Calu3 (cell line): ENCODE data around the gene NR1I3. TPM values are rescaled to one million over a fixed set of nuclear protein-coding genes. Genes with fewer than 3 reads are reported as not detected.

Source experiments
- BruUV-seq: library from RNA; stranded (reverse); fragments of 400-500 nt; replicated peaks from 2 replicates; lab custom pipeline; 2021; lab: Mats Ljungman, UMichigan
- CTCF ChIA-PET: fragments of 300-600 bp; sonication (Branson Sonifier 250); formaldehyde crosslinking; loops from one replicate; lab custom pipeline; 2022; ENCODE audit warnings: antibody characterized with exemption; lab: Charles Lee
- DNase-seq: peaks from one replicate; pipeline ENCODE4 v3.0.0; 2022
- H3K27ac Mint-ChIP-seq: one replicate; pipeline ENCODE4 v1.8.0; 2022; ENCODE audit warnings: mixed read lengths; ENCODE audit not compliant: unreplicated experiment
- H3K27me3 Mint-ChIP-seq: one replicate; pipeline ENCODE4 v1.8.0; 2022; ENCODE audit warnings: mixed read lengths; ENCODE audit not compliant: unreplicated experiment
- H3K36me3 Mint-ChIP-seq: one replicate; pipeline ENCODE4 v1.8.0; 2022; ENCODE audit warnings: mild to moderate bottlenecking, moderate library complexity, mixed read lengths; ENCODE audit not compliant: insufficient read depth, unreplicated experiment
- H3K4me1 Mint-ChIP-seq: one replicate; pipeline ENCODE4 v1.8.0; 2022; ENCODE audit warnings: mild to moderate bottlenecking, low read depth, mixed read lengths; ENCODE audit not compliant: unreplicated experiment
- H3K4me3 Mint-ChIP-seq: one replicate; pipeline ENCODE4 v1.8.0; 2022; ENCODE audit warnings: mild to moderate bottlenecking, low read depth, moderate library complexity, mixed read lengths; ENCODE audit not compliant: unreplicated experiment
- H3K9me3 Mint-ChIP-seq: one replicate; pipeline ENCODE4 v1.8.0; 2022; ENCODE audit warnings: low read depth, mixed read lengths; ENCODE audit not compliant: unreplicated experiment
- CTCF ChIP-seq: fragments of 200-600 bp; IDR thresholded peaks from one replicate; pipeline ENCODE4 v1.8.0; 2022; ENCODE audit warnings: antibody characterized with exemption; ENCODE audit not compliant: unreplicated experiment
- intact Hi-C: fragments of 100-400 bp; cut with micrococcal nuclease; formaldehyde crosslinking; loops from one replicate; pipeline ENCODE4 v1.10.0; 2022; ENCODE audit not compliant: unreplicated experiment
- total RNA-seq: library from RNA; stranded (reverse); gene quantifications from 2 replicates; pipeline ENCODE4 v1.2.3, GENCODE V29; 2022

NR1I3 gene
- total RNA-seq, 1 experiment from 2014 or later: not detected

GRCh38 chr1:161223805-161224694 is 14.0 kb downstream of the NR1I3 start:
- H3K4me3 Mint-ChIP-seq: no peak overlapping the region
- intact Hi-C loops: no loop called here
- CTCF ChIA-PET: interaction anchor here (1.2 to 1.8 kb wide), 2 partner anchors 158 to 163 kb away, joined by 3 read pairs; no protein-coding TSS in a partner anchor

GRCh38 chr1:161222175-161223019 is 15.6 kb downstream of the NR1I3 start:
- intact Hi-C loops: loop anchor here (1.0 kb wide), 1 partner anchor 12 kb away; no protein-coding TSS in a partner anchor
- no peak for TF ChIP-seq CTCF
- Mint-ChIP-seq H3K4me3 (no peak overlapping the region), H3K4me1 (peaks cover 24% of the 10 kb centered on the region), H3K9me3 (no peaks in the 10 kb centered on the region), H3K27ac (no peak overlapping the region), H3K36me3 (peaks cover 15% of the 10 kb centered on the region), H3K27me3 (peaks cover 40% of the 10 kb centered on the region)
- CTCF ChIA-PET: interaction anchor here (0.6 kb wide), 1 partner anchor 55 kb away, joined by 3 read pairs; no protein-coding TSS in a partner anchor
- no TSS peak for BruUV-seq
- DNase-seq: no peak

More at GRCh38 chr1:161223805-161224694, 14.0 kb downstream of the NR1I3 start:
- H3K9me3 Mint-ChIP-seq: no peaks in the 10 kb centered on the region
- no TSS peak for BruUV-seq
- peaks cover 26% of the 10 kb centered on the region for H3K4me1 Mint-ChIP-seq
- DNase-seq: no peak
- no peak for TF ChIP-seq CTCF
- no peak overlapping the region for H3K27ac Mint-ChIP-seq
- H3K36me3 Mint-ChIP-seq: peaks cover 15% of the 10 kb centered on the region
- peaks cover 34% of the 10 kb centered on the region for H3K27me3 Mint-ChIP-seq

GRCh38 chr1:161220002-161220401 is 18.0 kb downstream of the NR1I3 start:
- H3K4me3 Mint-ChIP-seq: no peak overlapping the region
- no peaks in the 10 kb centered on the region for H3K9me3 Mint-ChIP-seq
- CTCF ChIA-PET: no interaction called here
- no peak overlapping the region for H3K27ac Mint-ChIP-seq
- H3K27me3 Mint-ChIP-seq: peaks cover 52% of the 10 kb centered on the region
- peaks cover 18% of the 10 kb centered on the region for H3K4me1 Mint-ChIP-seq
- TF ChIP-seq CTCF: no peak
- DNase-seq: no peak
- intact Hi-C loops: no loop called here
- BruUV-seq: no TSS peak
- peaks cover 10% of the 10 kb centered on the region for H3K36me3 Mint-ChIP-seq

GRCh38 chr1:161219078-161219892 is 18.7 kb downstream of the NR1I3 start:
- TF ChIP-seq CTCF: no peak
- H3K4me3 Mint-ChIP-seq: no peak overlapping the region
- BruUV-seq: no TSS peak
- no peak for DNase-seq
- no peak overlapping the region for H3K27ac Mint-ChIP-seq
- peaks cover 18% of the 10 kb centered on the region for H3K4me1 Mint-ChIP-seq
- no peaks in the 10 kb centered on the region for H3K9me3 Mint-ChIP-seq
- H3K27me3 Mint-ChIP-seq: peaks cover 51% of the 10 kb centered on the region
- H3K36me3 Mint-ChIP-seq: peaks cover 16% of the 10 kb centered on the region
- intact Hi-C loops: no loop called here
- CTCF ChIA-PET: no interaction called here
